B cell (primary cell): ENCODE results near the gene NFAM1. TPM values are rescaled to one million over a fixed set of nuclear protein-coding genes. Genes with fewer than 3 reads are reported as not detected.

Source experiments
- ATAC-seq: fragments of 200-7000 bp; cut with Tn5 transposase; one replicate; pipeline ENCODE4 v1.10.0; 2021; ENCODE audit warnings: low read depth, mild to moderate bottlenecking, moderate number of reproducible peaks, moderate library complexity
- CTCF ChIA-PET: fragments of 350-600 bp; sonication (Branson Sonifier 250); formaldehyde crosslinking; loops from one replicate; lab custom pipeline; 2021; ENCODE audit warnings: antibody characterized with exemption, inconsistent platforms; lab: Charles Lee
- POLR2A ChIA-PET: fragments of 350-600 bp; sonication (Branson Sonifier 250); formaldehyde crosslinking; loops from one replicate; lab custom pipeline; 2021; ENCODE audit warnings: antibody characterized with exemption; lab: Charles Lee
- DNase-seq: peaks from one replicate; pipeline ENCODE4 v3.0.0; 2013
- H2AFZ ChIP-seq: 2 replicates; pipeline ENCODE4 v1.6.1; 2012; ENCODE audit warnings: mild to moderate bottlenecking, low read depth, low read length; ENCODE audit not compliant: insufficient read depth, poor library complexity, severe bottlenecking
- H3K27ac ChIP-seq, 2 donors: 1 replicate in 1 of 2; 2 replicates in 1 of 2; pipeline ENCODE4 v1.5.1; 2012 to 2013; ENCODE audit warnings: low read length in 2 of 2, mild to moderate bottlenecking in 2 of 2, moderate library complexity in 1 of 2
- H3K27me3 ChIP-seq, 4 experiments: fragments of 200-600 bp in 1 of 4; sonication (generic) in 1 of 4; replicated peaks in 1 of 4; 1 replicate in 2 of 4; 2 replicates in 2 of 4; pipeline versions ENCODE4 v1.6.1 to v1.7.0; 2013 to 2016; ENCODE audit warnings: low read length in 3 of 4, mild to moderate bottlenecking in 2 of 4, mixed read lengths in 1 of 4, moderate library complexity in 1 of 4; ENCODE audit not compliant: insufficient read depth in 4 of 4, control insufficient read depth in 3 of 4; ENCODE audit errors: control extremely low read depth in 1 of 4
- H3K36me3 ChIP-seq, 2 experiments: replicated peaks in 1 of 2; 1 replicate in 1 of 2; 2 replicates in 1 of 2; pipeline versions ENCODE4 v1.6.1 to v1.7.1; 2013; ENCODE audit warnings: low read length in 1 of 2; ENCODE audit not compliant: insufficient read depth in 2 of 2, control insufficient read depth in 1 of 2; ENCODE audit errors: control extremely low read depth in 1 of 2, extremely low read depth in 1 of 2
- H3K4me1 ChIP-seq, 2 donors: fragments of 200-600 bp in 1 of 2; sonication (generic) in 1 of 2; 1 replicate in 1 of 2; 2 replicates in 1 of 2; pipeline versions ENCODE4 v1.5.1 to v1.6.1; 2013 to 2017; ENCODE audit warnings: low read length in 2 of 2; ENCODE audit not compliant: control insufficient read depth in 2 of 2, insufficient read depth in 2 of 2
- H3K4me2 ChIP-seq: replicated peaks from 2 replicates; pipeline ENCODE3; 2012; ENCODE audit warnings: mild to moderate bottlenecking, low read depth, low read length; ENCODE audit not compliant: poor library complexity, severe bottlenecking
- H3K4me3 ChIP-seq, 5 experiments: fragments of 200-600 bp in 1 of 5; sonication (generic) in 1 of 5; 1 replicate in 3 of 5; 2 replicates in 2 of 5; pipeline versions ENCODE4 v1.5.1 to v1.7.0; 2011 to 2016; ENCODE audit warnings: low read length in 4 of 5, mild to moderate bottlenecking in 4 of 5, low read depth in 2 of 5, control low read depth in 1 of 5, moderate library complexity in 1 of 5; ENCODE audit not compliant: insufficient read depth in 1 of 5; ENCODE audit errors: control extremely low read depth in 1 of 5, extremely low read depth in 1 of 5
- H3K79me2 ChIP-seq: fragments of 200-600 bp; sonication (generic); one replicate; pipeline ENCODE4 v1.6.0; 2016; ENCODE audit warnings: low read length; ENCODE audit not compliant: control insufficient read depth, insufficient read depth
- H3K9ac ChIP-seq: fragments of 200-600 bp; sonication (generic); 2 replicates; pipeline ENCODE4 v1.6.1; 2017; ENCODE audit warnings: mild to moderate bottlenecking, low read length, moderate library complexity
- H3K9me3 ChIP-seq, 3 donors: one replicate each; pipeline versions ENCODE4 v1.6.1 to v1.7.1; 2013; ENCODE audit warnings: low read length in 2 of 3; ENCODE audit not compliant: control insufficient read depth in 2 of 3, insufficient read depth in 1 of 3; ENCODE audit errors: control extremely low read depth in 1 of 3
- H4K20me1 ChIP-seq: 2 replicates; pipeline ENCODE4 v1.6.0; 2012; ENCODE audit warnings: mild to moderate bottlenecking, low read length; ENCODE audit not compliant: insufficient read depth, control insufficient read depth, poor library complexity, severe bottlenecking
- H3K27ac Mint-ChIP-seq: one replicate; pipeline ENCODE4 v1.8.0; 2021; ENCODE audit warnings: mixed read lengths
- H3K27me3 Mint-ChIP-seq: one replicate; pipeline ENCODE4 v1.8.0; 2021; ENCODE audit warnings: mixed read lengths
- H3K4me1 Mint-ChIP-seq: one replicate; pipeline ENCODE4 v1.8.0; 2021; ENCODE audit warnings: mixed read lengths
- H3K4me3 Mint-ChIP-seq: one replicate; pipeline ENCODE4 v1.8.0; 2021; ENCODE audit warnings: mixed read lengths
- H3K9me3 Mint-ChIP-seq: one replicate; pipeline ENCODE4 v1.8.0; 2022; ENCODE audit warnings: mixed read lengths; ENCODE audit not compliant: insufficient read depth
- CTCF ChIP-seq: fragments of 200-600 bp; IDR thresholded peaks from one replicate; pipeline ENCODE4 v1.8.0; 2022; ENCODE audit warnings: antibody characterized with exemption, mild to moderate bottlenecking
- EZH2 ChIP-seq: IDR thresholded peaks from 2 replicates; pipeline ENCODE4 v1.6.1; 2012; ENCODE audit warnings: borderline replicate concordance, low read depth, mild to moderate bottlenecking, moderate library complexity, low read length; ENCODE audit not compliant: insufficient read depth, poor library complexity, severe bottlenecking
- WGBS: methylation state at CpG from one replicate; pipeline ENCODE4 v1.1.5; 2013; ENCODE audit warnings: missing lambda C conversion rate; ENCODE audit not compliant: insufficient coverage; 5-methylcytosine and 5-hydroxymethylcytosine counted together
- intact Hi-C: fragments of 100-400 bp; cut with micrococcal nuclease; formaldehyde crosslinking; loops from one replicate; pipeline ENCODE4 v1.10.0; 2022
- polyA plus RNA-seq: library from polyadenylated mRNA; depleted of rRNA; stranded (reverse); fragments of >200 nt; gene quantifications from 2 replicates; pipeline ENCODE4 v1.2.3, GENCODE V29; 2012
- total RNA-seq, 2 donors: library from RNA; stranded (reverse); fragments of 120-200 nt in 1 of 2; gene quantifications; 1 replicate in 1 of 2; 2 replicates in 1 of 2; pipeline versions ENCODE4 v1.2.3 to v1.2.4, GENCODE V29; 2013 to 2022

The NFAM1 gene
- total and polyA plus RNA-seq, 2 donors (not counting 1 experiment from before 2014, with no cell fraction given) = 0.27 to 0.52 TPM

GRCh38 chr22:42356533-42356932, 75.7 kb downstream of the NFAM1 start:
- intact Hi-C loops = no loop called here
- ChIA-PET POLR2A (interaction anchor here (1.0 to 1.2 kb wide), 2 partner anchors 41 to 43 kb away, joined by 3 to 5 read pairs; no protein-coding TSS in a partner anchor), CTCF (no interaction called here)
- peaks cover 10% of the 10 kb centered on the region for H3K4me1 Mint-ChIP-seq
- peak overlapping the region; percentile 2 for H3K27ac Mint-ChIP-seq
- no peak overlapping the region for H3K27ac ChIP-seq
- H3K4me1 ChIP-seq = peaks cover 8 to 12% of the 10 kb centered on the region in 2 donors
- H3K27me3 Mint-ChIP-seq = peaks cover 52% of the 10 kb centered on the region
- no peaks in the 10 kb centered on the region for H3K36me3 ChIP-seq
- H4K20me1 ChIP-seq = no peaks in the 10 kb centered on the region
- 9% methylated on average over 6 of the region's 7 CpGs for WGBS
- H3K9me3 Mint-ChIP-seq = no peaks in the 10 kb centered on the region
- TF ChIP-seq EZH2 = no peak
- no peak for TF ChIP-seq CTCF
- no peak overlapping the region for H2AFZ ChIP-seq
- H3K9me3 ChIP-seq = peaks cover 0 to 13% (median 3%) of the 10 kb centered on the region in 3 donors
- DNase-seq = peak; percentile 59
- no peak overlapping the region for H3K9ac ChIP-seq
- peak; percentile 81 for ATAC-seq
- no peak overlapping the region for H3K4me3 ChIP-seq
- no peaks in the 10 kb centered on the region for H3K79me2 ChIP-seq
- H3K4me2 ChIP-seq = peak overlapping the region; percentile 4
- no peak overlapping the region for H3K4me3 Mint-ChIP-seq
- peaks cover 0 to 69% (median 19%) of the 10 kb centered on the region in 4 experiments for H3K27me3 ChIP-seq

GRCh38 chr22:42353883-42354727, 78.1 kb downstream of the NFAM1 start:
- H3K27me3 ChIP-seq = peaks cover 0 to 61% (median 19%) of the 10 kb centered on the region in 4 experiments
- Mint-ChIP-seq H3K27me3 (peaks cover 50% of the 10 kb centered on the region), H3K27ac (no peak overlapping the region), H3K4me1 (peaks cover 10% of the 10 kb centered on the region), H3K4me3 (no peak overlapping the region), H3K9me3 (peaks cover 3% of the 10 kb centered on the region)
- ChIA-PET POLR2A (no interaction called here), CTCF (no interaction called here)
- peaks cover 0 to 12% (median 3%) of the 10 kb centered on the region in 3 donors for H3K9me3 ChIP-seq
- H3K4me1 ChIP-seq = peaks cover 8 to 12% of the 10 kb centered on the region in 2 donors
- no peaks in the 10 kb centered on the region for H3K79me2 ChIP-seq
- 62% methylated on average over 10 of the region's 10 CpGs for WGBS
- H4K20me1 ChIP-seq = no peaks in the 10 kb centered on the region
- H3K27ac ChIP-seq = no peak overlapping the region
- H2AFZ ChIP-seq = no peak overlapping the region
- DNase-seq = no peak
- intact Hi-C loops = no loop called here
- ATAC-seq = no peak
- H3K4me2 ChIP-seq = no peak overlapping the region
- no peak overlapping the region for H3K4me3 ChIP-seq
- H3K36me3 ChIP-seq = no peaks in the 10 kb centered on the region
- TF ChIP-seq EZH2 = no peak
- TF ChIP-seq CTCF = no peak
- no peak overlapping the region for H3K9ac ChIP-seq
